Adrenal gland (tissue), 12 donors: ENCODE measurements around the gene TMEM192. TPM values are rescaled to one million over a fixed set of nuclear protein-coding genes. Genes with fewer than 3 reads are reported as not detected.
"Not testable (repeated sequence)": the region's sequence is repeated elsewhere in the genome, so short reads cannot be mapped to it uniquely, and the experiment has no call there.

Source experiments
- DNase-seq, 7 donors: peaks; one replicate each; pipeline ENCODE4 v3.0.0-alpha.2; 2019 to 2020
- H3K27ac ChIP-seq, 5 donors: fragments of 200-600 bp; sonication (generic) in 4 of 5; 1 replicate in 3 of 5; 2 replicates in 2 of 5; pipeline versions ENCODE4 v1.5.1 to v1.8.0; 2016 to 2020; ENCODE audit warnings: mild to moderate bottlenecking in 1 of 5
- H3K27me3 ChIP-seq: fragments of 200-600 bp; 2 replicates; pipeline ENCODE4 v1.8.0; 2021
- H3K36me3 ChIP-seq, 2 donors: fragments of 200-600 bp; replicated peaks in 1 of 2; 1 replicate in 1 of 2; 2 replicates in 1 of 2; pipeline versions ENCODE4 v1.5.1 to v1.8.0; 2018 to 2022
- H3K4me1 ChIP-seq, 2 donors: fragments of 200-600 bp; replicated peaks in 1 of 2; 1 replicate in 1 of 2; 2 replicates in 1 of 2; pipeline versions ENCODE4 v1.5.1 to v1.8.0; 2018 to 2021
- H3K4me3 ChIP-seq, 4 donors: fragments of 200-600 bp; sonication (generic) in 3 of 4; one replicate each; pipeline ENCODE4 v1.5.1; 2016 to 2018
- H3K9me3 ChIP-seq, 3 donors: fragments of 200-600 bp; sonication (generic) in 1 of 3; replicated peaks in 1 of 3; 1 replicate in 2 of 3; 2 replicates in 1 of 3; pipeline versions ENCODE4 v1.5.1 to v1.8.0; 2016 to 2021
- POLR2A ChIP-seq, 2 donors: fragments of 450-650 bp; IDR thresholded peaks; one replicate each; pipeline ENCODE4 v1.6.1; 2017; ENCODE audit warnings: antibody characterized with exemption in 2 of 2, mild to moderate bottlenecking in 2 of 2, moderate library complexity in 1 of 2
- WGBS, 4 donors: extraction: QIAGEN DNeasy Blood & Tissue Kit in 2 of 4; methylation state at CpG; one replicate each; pipeline versions ENCODE4 v1.1.5 to v1.1.7; 2013 to 2017; 5-methylcytosine and 5-hydroxymethylcytosine counted together
- intact Hi-C, 2 donors: fragments of 100-400 bp; cut with DNase I; formaldehyde crosslinking; loops; one replicate each; pipeline versions ENCODE4 v1.14.1 to v1.15.0; 2022 to 2023
- polyA plus RNA-seq, 3 donors: library from polyadenylated mRNA; stranded (reverse); fragments of 200-250 nt in 2 of 3; fragments of 350-450 nt in 1 of 3; fragmentation: Illumina TruSeq in 1 of 3; extraction: RNeasy Lipid Tissue Mini Kit (QIAGEN cat#74804) in 1 of 3; gene quantifications; one replicate each; pipeline ENCODE4 v1.2.3, GENCODE V29; 2013 to 2014
- total RNA-seq, 9 donors: library from RNA; depleted of rRNA in 4 of 9; stranded (reverse); fragments of >200 nt in 4 of 9; fragments of 120-200 nt in 1 of 9; fragmentation: NEBNext Ultra II Directional in 1 of 9; extraction: Animal tissue kit (Norgen Biotek cat#: 25700) in 1 of 9; gene quantifications; one replicate each; pipeline versions ENCODE4 v1.1.0 to v1.2.4, GENCODE V29; 2013 to 2023
- TF ChIP-seq, protein P1 (sequence below), 6 experiments: fragments of 450-650 bp in 4 of 6; fragments of 200-600 bp in 2 of 6; sonication (generic) in 1 of 6; IDR thresholded peaks; 1 replicate in 5 of 6; 2 replicates in 1 of 6; pipeline versions ENCODE4 v1.5.1 to v1.8.0; 2016 to 2021; ENCODE audit warnings: antibody characterized with exemption in 6 of 6, mild to moderate bottlenecking in 2 of 6, moderate library complexity in 1 of 6
- donor health status: healthy with polysubstance abuse.
- donor health status: Bipolar disorder and iron deficiency.
- donor health status: DM: yes; HTN: yes; CAD: no.
- donor health status: DM: no; HTN: no; CAD: no.
- donor health status: DM: no; HTN: no; CAD: no.
- donor health status: DM: yes; HTN: yes; CAD: no.

TMEM192 gene
- total and polyA plus RNA-seq, 12 donors, result 4.3 to 36.6 (median 22.1) TPM

DNA sequence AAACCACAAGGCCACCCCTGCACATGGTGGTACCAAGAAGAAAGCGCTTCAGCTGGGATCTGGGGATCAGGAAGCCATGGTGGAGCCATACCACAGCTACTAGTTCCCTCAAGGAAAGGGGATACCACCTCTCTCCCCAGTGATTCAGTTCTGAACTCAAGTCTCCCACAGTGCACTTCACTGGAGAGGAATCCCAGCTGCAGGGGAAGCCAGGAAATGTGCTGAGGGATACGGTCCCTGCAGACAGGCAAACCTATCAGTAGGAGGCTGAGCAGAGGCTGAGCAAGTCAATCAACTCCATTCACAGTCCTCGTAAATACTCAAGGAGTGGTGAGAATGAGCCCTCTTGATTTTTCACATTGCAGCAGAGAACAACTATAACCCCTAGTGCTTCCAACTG is 11.0 kb downstream of the TMEM192 start:
- no peak for DNase-seq
- TF ChIP-seq, protein P1, sequence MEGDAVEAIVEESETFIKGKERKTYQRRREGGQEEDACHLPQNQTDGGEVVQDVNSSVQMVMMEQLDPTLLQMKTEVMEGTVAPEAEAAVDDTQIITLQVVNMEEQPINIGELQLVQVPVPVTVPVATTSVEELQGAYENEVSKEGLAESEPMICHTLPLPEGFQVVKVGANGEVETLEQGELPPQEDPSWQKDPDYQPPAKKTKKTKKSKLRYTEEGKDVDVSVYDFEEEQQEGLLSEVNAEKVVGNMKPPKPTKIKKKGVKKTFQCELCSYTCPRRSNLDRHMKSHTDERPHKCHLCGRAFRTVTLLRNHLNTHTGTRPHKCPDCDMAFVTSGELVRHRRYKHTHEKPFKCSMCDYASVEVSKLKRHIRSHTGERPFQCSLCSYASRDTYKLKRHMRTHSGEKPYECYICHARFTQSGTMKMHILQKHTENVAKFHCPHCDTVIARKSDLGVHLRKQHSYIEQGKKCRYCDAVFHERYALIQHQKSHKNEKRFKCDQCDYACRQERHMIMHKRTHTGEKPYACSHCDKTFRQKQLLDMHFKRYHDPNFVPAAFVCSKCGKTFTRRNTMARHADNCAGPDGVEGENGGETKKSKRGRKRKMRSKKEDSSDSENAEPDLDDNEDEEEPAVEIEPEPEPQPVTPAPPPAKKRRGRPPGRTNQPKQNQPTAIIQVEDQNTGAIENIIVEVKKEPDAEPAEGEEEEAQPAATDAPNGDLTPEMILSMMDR (IDR thresholded peaks at IDR 0.05), result no peak
- no peak for TF ChIP-seq POLR2A (IDR thresholded peaks at IDR 0.05)
- H3K27ac ChIP-seq, result no peak overlapping the region
- no peaks in the 10 kb centered on the region for H3K27me3 ChIP-seq
- 79 to 88% (median 86%) methylated on average over 2 to 3 of the region's 3 CpGs for WGBS, 4 donors
- no peak overlapping the region for H3K4me3 ChIP-seq
- intact Hi-C loops, result no loop called here
- H3K9me3 ChIP-seq, result no peaks in the 10 kb centered on the region
- H3K4me1 ChIP-seq, result no peaks in the 10 kb centered on the region
- peaks cover 0 to 35% of the 10 kb centered on the region in 2 donors for H3K36me3 ChIP-seq

DNA sequence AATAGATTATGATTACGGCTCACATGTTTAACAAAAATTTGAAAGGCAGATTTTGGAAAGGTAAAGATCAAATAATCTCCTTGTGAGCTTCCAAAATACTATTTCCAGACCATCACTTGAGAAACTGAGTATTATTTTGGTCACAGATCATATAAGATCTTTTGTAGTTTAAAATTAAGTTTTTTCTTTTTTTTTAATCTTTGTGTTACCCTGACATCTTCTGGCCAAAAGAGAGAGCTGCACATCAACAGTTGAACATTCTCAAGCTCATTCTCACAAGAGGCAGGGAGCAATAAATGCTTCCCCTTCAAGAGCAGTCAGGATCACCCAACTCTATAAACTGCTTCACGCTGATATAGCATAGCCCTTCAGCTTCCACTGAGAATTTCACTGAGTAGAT is 15.9 kb downstream of the TMEM192 start:
- H3K27me3 ChIP-seq, result no peaks in the 10 kb centered on the region
- H3K27ac ChIP-seq, result no peak overlapping the region
- DNase-seq, result no peak
- H3K9me3 ChIP-seq, result no peaks in the 10 kb centered on the region
- no peak for TF ChIP-seq POLR2A (IDR thresholded peaks at IDR 0.05)
- TF ChIP-seq, protein P1 (IDR thresholded peaks at IDR 0.05), result peak in 5 of 6 experiments; percentile 20 to 46 (median 39)
- H3K4me1 ChIP-seq, result no peaks in the 10 kb centered on the region
- intact Hi-C loops, result loop anchor here in 1 of 2 donors (10.0 kb wide), 1 partner anchor 322 kb away; no protein-coding TSS in a partner anchor
- H3K4me3 ChIP-seq, result no peak overlapping the region
- H3K36me3 ChIP-seq, result peaks cover 0 to 26% of the 10 kb centered on the region in 2 donors
- WGBS, 4 donors, result 78 to 95% (median 82%) methylated on average over 2 of the region's 2 CpGs

DNA sequence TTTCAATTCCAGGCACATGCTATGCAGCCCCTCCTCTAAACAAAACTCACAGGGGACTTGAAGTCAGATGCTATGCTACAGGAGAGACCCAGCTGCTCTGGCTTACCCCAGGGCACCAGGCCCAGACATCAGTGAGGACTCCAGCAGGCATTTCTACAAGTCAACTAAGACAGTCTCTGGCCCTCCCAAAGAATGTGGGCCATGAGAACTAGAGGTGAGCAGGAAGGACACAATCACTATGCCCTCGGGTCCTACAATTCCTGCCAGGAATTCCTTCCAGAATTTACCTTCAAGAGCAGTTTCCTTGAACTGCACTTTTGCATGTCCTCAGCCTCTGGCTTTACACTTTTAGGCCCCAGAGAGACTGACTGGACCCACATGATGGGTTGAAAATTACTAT is 17.4 kb downstream of the TMEM192 start:
- H3K27ac ChIP-seq, result no peak overlapping the region
- H3K9me3 ChIP-seq, result no peaks in the 10 kb centered on the region
- no peaks in the 10 kb centered on the region for H3K27me3 ChIP-seq
- TF ChIP-seq, protein P1 (IDR thresholded peaks at IDR 0.05), result no peak
- no peak for TF ChIP-seq POLR2A (IDR thresholded peaks at IDR 0.05)
- intact Hi-C loops, result loop anchor here in 1 of 2 donors (10.0 kb wide), 1 partner anchor 320 kb away; no protein-coding TSS in a partner anchor
- H3K4me3 ChIP-seq, result no peak overlapping the region
- no peak for DNase-seq
- 50 to 56% (median 55%) methylated on average over 1 of the region's 1 CpG; no CpG with 5 or more reads in 1 of the 4 donors for WGBS, 4 donors
- peaks cover 0 to 15% of the 10 kb centered on the region in 2 donors for H3K36me3 ChIP-seq
- H3K4me1 ChIP-seq, result no peaks in the 10 kb centered on the region

DNA sequence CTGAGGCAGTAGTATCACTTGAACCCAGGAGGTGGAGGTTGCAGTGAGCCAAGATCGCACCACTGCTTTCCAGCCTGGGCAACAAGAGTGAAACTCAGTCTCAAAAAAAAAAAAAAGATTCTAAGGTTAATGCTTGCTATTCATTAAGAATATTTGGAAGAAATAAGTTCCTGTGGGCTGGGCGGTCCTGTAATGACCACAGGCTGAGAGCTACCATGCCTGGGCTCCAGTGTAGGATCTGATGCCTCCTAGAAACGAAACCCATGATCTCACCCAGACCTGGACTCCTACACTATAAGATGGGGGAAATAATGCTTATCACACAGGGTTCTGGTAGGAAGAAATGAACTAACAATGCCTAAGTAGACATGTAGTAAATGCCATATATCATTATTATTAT is 17.8 kb downstream of the TMEM192 start:
- TF ChIP-seq POLR2A (IDR thresholded peaks at IDR 0.05), result no peak
- TF ChIP-seq, protein P1 (IDR thresholded peaks at IDR 0.05), result no peak
- intact Hi-C loops, result loop anchor here in 1 of 2 donors (10.0 kb wide), 1 partner anchor 320 kb away; no protein-coding TSS in a partner anchor
- Histone ChIP-seq H3K27ac (no peak overlapping the region), H3K27me3 (no peaks in the 10 kb centered on the region), H3K36me3 (peaks cover 0 to 14% of the 10 kb centered on the region in 2 donors), H3K9me3 (no peaks in the 10 kb centered on the region), H3K4me1 (no peaks in the 10 kb centered on the region), H3K4me3 (no peak overlapping the region)
- 93 to 98% (median 97%) methylated on average over 3 of the region's 3 CpGs for WGBS, 4 donors
- no peak for DNase-seq

DNA sequence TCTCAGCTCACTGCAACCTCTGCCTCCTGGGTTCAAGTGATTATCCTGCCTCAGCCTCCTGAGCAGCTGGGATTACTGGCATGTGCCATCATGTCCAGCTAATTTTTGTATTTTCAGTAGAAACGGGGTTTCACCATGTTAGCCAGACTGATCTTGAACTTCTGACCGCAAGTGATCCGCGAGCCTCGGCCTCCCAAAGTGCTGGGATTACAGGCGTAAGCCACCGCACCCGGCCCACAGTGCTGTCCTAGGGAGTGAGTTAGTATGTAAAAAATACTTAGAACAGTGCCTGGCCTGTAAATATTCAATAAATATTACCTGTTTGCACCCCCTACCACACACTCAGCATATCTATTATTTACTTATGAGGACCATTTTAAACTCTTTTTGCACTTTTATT is 20.5 kb downstream of the TMEM192 start:
- H3K9me3 ChIP-seq, H3K4me3 ChIP-seq, H3K27me3 ChIP-seq, H3K4me1 ChIP-seq, H3K27ac ChIP-seq: not testable (repeated sequence)
- intact Hi-C loops, result loop anchor here in 1 of 2 donors (10.0 kb wide), 1 partner anchor 317 kb away; no protein-coding TSS in a partner anchor
- peak in 1 of 7 donors; percentile 33 for DNase-seq
- 94 to 97% (median 97%) methylated on average over 8 of the region's 8 CpGs for WGBS, 4 donors
- H3K36me3 ChIP-seq, result peaks cover 0 to 20% of the 10 kb centered on the region in 2 donors
